Heart right ventricle (tissue), 16 donors: ENCODE data around the gene MRPL21. TPM values are rescaled to one million over a fixed set of nuclear protein-coding genes. Genes with fewer than 3 reads are reported as not detected.

Source experiments
- ATAC-seq, 8 donors: fragments of 200-7000 bp; cut with Tn5 transposase; one replicate each; pipeline ENCODE4 v1.9.1; 2020; ENCODE audit warnings: mild to moderate bottlenecking in 8 of 8, moderate library complexity in 8 of 8, moderate number of reproducible peaks in 1 of 8
- DNase-seq, 2 donors: peaks; one replicate each; pipeline ENCODE4 v3.0.0-alpha.2; 2020
- H3K27ac ChIP-seq, 10 donors: fragments of 200-600 bp; sonication (generic) in 2 of 10; one replicate each; pipeline versions ENCODE4 v1.5.0 to v1.8.0; 2020 to 2022; ENCODE audit warnings: mild to moderate bottlenecking in 3 of 10
- H3K27me3 ChIP-seq, 7 donors: fragments of 200-600 bp; one replicate each; pipeline ENCODE4 v1.8.0; 2021 to 2022; ENCODE audit warnings: mild to moderate bottlenecking in 2 of 7
- H3K36me3 ChIP-seq, 9 donors: fragments of 200-600 bp; sonication (generic) in 1 of 9; one replicate each; pipeline versions ENCODE4 v1.5.0 to v1.8.0; 2020 to 2022; ENCODE audit warnings: mild to moderate bottlenecking in 2 of 9
- H3K4me1 ChIP-seq, 9 donors: fragments of 200-600 bp; sonication (generic) in 1 of 9; one replicate each; pipeline versions ENCODE4 v1.5.0 to v1.8.0; 2020 to 2022; ENCODE audit warnings: mild to moderate bottlenecking in 4 of 9
- H3K4me3 ChIP-seq, 10 donors: fragments of 200-600 bp; sonication (generic) in 2 of 10; one replicate each; pipeline versions ENCODE4 v1.5.0 to v1.8.0; 2020 to 2022; ENCODE audit warnings: mild to moderate bottlenecking in 7 of 10, moderate library complexity in 2 of 10
- H3K9me3 ChIP-seq, 11 donors: fragments of 200-600 bp in 10 of 11; sonication (generic) in 2 of 11; one replicate each; pipeline versions ENCODE4 v1.5.0 to v1.8.0; 2013 to 2022; ENCODE audit warnings: mild to moderate bottlenecking in 2 of 11, control low read depth in 1 of 11, moderate library complexity in 1 of 11
- CTCF ChIP-seq, 9 donors: fragments of 200-600 bp; sonication (generic) in 2 of 9; IDR thresholded peaks; one replicate each; pipeline versions ENCODE4 v1.5.0 to v1.8.0; 2021 to 2022; ENCODE audit warnings: antibody characterized with exemption in 9 of 9, mild to moderate bottlenecking in 5 of 9, moderate library complexity in 1 of 9
- WGBS, 2 donors: extraction: QIAGEN DNeasy Blood & Tissue Kit; methylation state at CpG; one replicate each; pipeline ENCODE4 v1.1.7; 2013; ENCODE audit warnings: inconsistent platforms in 1 of 2; 5-methylcytosine and 5-hydroxymethylcytosine counted together
- intact Hi-C, 10 donors: fragments of 100-400 bp; cut with DNase I; formaldehyde crosslinking; loops; one replicate each; pipeline versions ENCODE4 v1.11.1 to v1.14.2; 2022
- polyA plus RNA-seq, 2 donors: library from polyadenylated mRNA; stranded (reverse); fragments of 200-250 nt; gene quantifications; one replicate each; pipeline ENCODE4 v1.2.3, GENCODE V29; 2013
- total RNA-seq, 10 donors: library from RNA; stranded (reverse); fragmentation: NEBNext Ultra II Directional in 3 of 10; extraction: Animal tissue kit (Norgen Biotek cat#: 25700) in 3 of 10; gene quantifications; one replicate each; pipeline versions ENCODE4 v1.2.1 to v1.2.4, GENCODE V29; 2021 to 2023
- donor health status: Arrhythmogenic right ventricular cardiomyopathy.
- donor health status: ischemic (EF 13 %, LVEDD 7.1; RV severe dilation, severe dysfunction).
- donor health status: healthy with polysubstance abuse.
- donor health status: DM: no; HTN: yes; CAD: no.
- donor health status: DM: no; HTN: no; CAD: no.
- donor health status: ischemic (EF 25% LVEDD 6.9; RV normal size, moderate dysfunction).
- donor health status: ischemic (EF 25% LVEDD 5.7; RV mildly dilated, moderate dysfunction).
- donor health status: healthy.
- donor health status: DM: yes; HTN: yes; CAD: no.
- donor health status: Ischemic cardiomyopathy.
- donor health status: ischemic (EF 35%, LVEDD 5.7; RV mildly dilated, moderate dysfunction).
- donor health status: nonischemic (EF 11% LVEDD 7.7; RV severe dilation, severe dysfunction).
- donor health status: DM: yes; HTN: yes; CAD: no.
- donor health status: PGD.
- donor health status: ischemic (EF 29% LVEDD 5.4; RV normal size, mild dysfunction).
- donor health status: nonischemic (EF 23%, LVEDD 6.1; RV moderate dilation, normal function).

Gene MRPL21
- total and polyA plus RNA-seq, 12 donors = 63.2 to 186 (median 106) TPM

- WGBS, 2 donors = 80 to 84% methylated on average over 33 of the region's 33 CpGs
- no peak for TF ChIP-seq CTCF (IDR thresholded peaks at IDR 0.05)
- ATAC-seq = no peak
- Histone ChIP-seq H3K27me3 (no peaks in the 10 kb centered on the region), H3K4me1 (no peaks in the 10 kb centered on the region), H3K4me3 (no peak overlapping the region), H3K36me3 (peaks cover 0 to 65% (median 39%) of the 10 kb centered on the region in 9 donors), H3K9me3 (no peaks in the 10 kb centered on the region), H3K27ac (no peak overlapping the region)
- intact Hi-C loops = loop anchor here in 2 of 10 donors (10.0 kb wide), 1 partner anchor 145 kb away; no protein-coding TSS in a partner anchor
- DNase-seq = no peak
Observed at GRCh38 chr11:68939583-68940555, 36.2 kb upstream of the MRPL21 start.

GRCh38 chr11:68938816-68939582 is 35.4 kb upstream of the MRPL21 start:
- no peak overlapping the region for H3K27ac ChIP-seq
- no peaks in the 10 kb centered on the region for H3K9me3 ChIP-seq
- no peak for ATAC-seq
- H3K4me1 ChIP-seq = no peaks in the 10 kb centered on the region
- H3K4me3 ChIP-seq = no peak overlapping the region
- TF ChIP-seq CTCF (IDR thresholded peaks at IDR 0.05) = no peak
- H3K27me3 ChIP-seq = no peaks in the 10 kb centered on the region
- 84 to 91% methylated on average over 17 of the region's 17 CpGs for WGBS, 2 donors
- DNase-seq = no peak
- peaks cover 0 to 74% (median 39%) of the 10 kb centered on the region in 9 donors for H3K36me3 ChIP-seq
- intact Hi-C loops = loop anchor here in 2 of 10 donors (10.0 kb wide), 1 partner anchor 146 kb away; no protein-coding TSS in a partner anchor

- H3K36me3 ChIP-seq = peaks cover 0 to 83% (median 43%) of the 10 kb centered on the region in 9 donors
- no peak overlapping the region for H3K27ac ChIP-seq
- intact Hi-C loops = loop anchor here in 2 of 10 donors (10.0 kb wide), 1 partner anchor 147 kb away; no protein-coding TSS in a partner anchor
- H3K27me3 ChIP-seq = no peaks in the 10 kb centered on the region
- ATAC-seq (peak in 1 of 8 donors; percentile 24), DNase-seq (no peak)
- no peaks in the 10 kb centered on the region for H3K4me1 ChIP-seq
- TF ChIP-seq CTCF (IDR thresholded peaks at IDR 0.05) = no peak
- WGBS, 2 donors = 88 to 90% methylated on average over 18 of the region's 18 CpGs
- H3K9me3 ChIP-seq = no peaks in the 10 kb centered on the region
- H3K4me3 ChIP-seq = no peak overlapping the region
Observed at GRCh38 chr11:68938088-68938487, 34.5 kb upstream of the MRPL21 start.
